GM19324 (cell line): Measurements from ENCODE around the gene ISLR.

Experiments
- ATAC-seq: cut with Tn5 transposase; IDR thresholded peaks from one replicate; pipeline ENCODE4 v1.9.1; 2021; ENCODE audit warnings: mild to moderate bottlenecking, moderate library complexity; ENCODE audit not compliant: unreplicated experiment, low FRiP score

Gene ISLR

DNA sequence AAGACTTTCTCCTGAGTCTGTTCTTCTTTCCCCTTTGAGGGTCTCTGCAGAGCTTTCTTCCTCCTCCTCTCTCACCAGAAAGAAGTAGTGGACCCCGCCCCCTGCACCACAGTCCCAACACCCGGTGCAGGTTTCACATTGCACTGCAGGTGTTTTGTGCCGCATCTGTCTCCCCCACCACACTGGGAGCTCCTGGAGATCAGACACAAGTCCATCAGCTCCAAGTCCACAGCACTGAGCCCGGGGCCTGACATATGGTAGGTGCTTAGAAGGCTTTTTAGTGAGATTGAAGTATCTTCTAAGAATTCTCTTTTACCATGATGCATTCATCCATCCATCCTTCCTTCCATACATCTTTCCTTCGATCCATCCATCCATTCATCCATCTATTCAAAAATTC is 19.2 kb downstream of the ISLR start:
- no peak for ATAC-seq

DNA sequence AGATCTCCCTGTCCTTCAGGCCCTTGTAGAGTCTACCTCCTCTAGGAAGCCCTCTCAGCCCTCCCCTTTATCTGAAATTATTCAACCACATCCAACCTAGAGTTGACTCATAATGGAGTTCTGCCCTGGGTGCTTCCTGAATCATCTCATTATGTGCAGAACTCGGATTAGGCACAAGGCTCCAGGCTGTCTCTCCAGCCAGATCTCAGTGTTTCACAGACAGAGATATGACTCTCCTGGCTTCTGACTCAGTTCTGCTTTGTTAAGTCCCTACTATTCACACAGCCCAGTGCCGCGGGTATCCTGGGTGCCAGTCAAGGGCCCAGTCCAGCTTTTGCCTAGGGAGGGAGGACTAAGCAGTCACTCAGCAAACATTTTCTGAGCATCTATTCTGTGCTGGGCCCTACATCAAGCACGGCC is 19.8 kb downstream of the ISLR start:
- no peak for ATAC-seq

DNA sequence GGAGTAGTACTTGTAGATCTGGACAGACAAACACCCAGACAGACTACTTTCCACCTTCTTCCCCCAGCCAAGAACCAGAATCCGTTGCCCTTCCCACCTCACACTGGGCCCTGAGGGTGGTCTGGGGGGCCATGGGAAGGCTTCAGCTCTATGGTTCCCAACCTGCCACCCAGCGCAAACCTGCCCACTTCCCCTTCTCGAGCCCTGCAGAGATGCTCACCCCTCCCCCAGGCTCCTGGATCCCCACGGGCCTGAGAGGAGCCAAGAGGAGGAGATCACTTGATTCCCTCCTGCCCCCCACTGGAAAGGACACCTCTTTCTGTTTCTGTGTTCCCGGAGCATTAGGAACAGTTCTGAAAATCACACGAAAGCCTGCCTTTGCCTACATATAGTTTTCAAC is 20.4 kb downstream of the ISLR start:
- ATAC-seq, result no peak

DNA sequence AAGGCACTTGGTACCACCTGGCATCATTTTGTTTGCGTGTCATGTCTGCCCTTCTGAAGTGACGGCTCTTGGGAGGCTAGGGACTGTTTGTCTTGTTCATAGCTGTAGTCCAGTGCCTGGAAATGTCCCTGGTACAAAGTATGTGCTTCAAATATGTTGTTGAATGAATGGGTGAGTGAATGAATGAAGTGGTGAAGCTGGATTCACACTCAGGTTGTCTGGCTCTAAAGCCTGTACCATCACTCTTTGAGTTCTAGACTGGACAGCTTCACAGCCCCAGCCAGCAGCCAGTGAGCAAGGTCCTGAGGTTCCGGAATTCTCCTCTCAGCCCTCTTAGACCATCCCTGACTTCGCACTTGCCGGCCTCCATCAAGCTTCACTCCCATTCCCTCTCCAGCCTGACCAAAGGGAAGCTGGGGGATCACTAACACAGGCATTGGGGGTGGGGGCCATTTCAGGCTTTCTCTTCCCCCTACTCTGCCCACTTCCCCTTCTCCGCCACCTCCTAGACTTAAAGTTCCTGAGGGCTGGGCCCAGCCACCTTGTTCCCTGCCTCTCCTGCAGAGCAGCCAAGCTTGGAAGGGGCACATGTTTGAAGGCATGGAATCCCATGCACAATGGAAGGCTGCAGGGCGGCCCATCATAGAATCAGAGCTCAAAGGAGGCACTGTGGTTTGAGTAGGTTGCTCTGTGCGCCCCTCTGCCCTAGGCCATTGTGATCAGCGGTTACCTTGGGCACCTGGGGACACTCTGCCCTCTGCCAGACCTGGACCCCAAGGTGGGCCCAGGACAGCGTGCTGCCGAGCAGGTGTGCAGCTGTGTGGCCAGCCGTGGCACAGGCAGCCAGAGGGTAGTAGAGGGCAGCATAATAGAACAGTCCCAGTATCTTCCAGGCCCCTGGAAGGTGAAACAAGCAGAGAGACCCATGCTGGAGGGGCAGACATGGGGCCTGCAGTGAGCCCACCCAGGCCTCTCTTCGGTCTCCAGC is 21.4 kb downstream of the ISLR start:
- no peak for ATAC-seq

DNA sequence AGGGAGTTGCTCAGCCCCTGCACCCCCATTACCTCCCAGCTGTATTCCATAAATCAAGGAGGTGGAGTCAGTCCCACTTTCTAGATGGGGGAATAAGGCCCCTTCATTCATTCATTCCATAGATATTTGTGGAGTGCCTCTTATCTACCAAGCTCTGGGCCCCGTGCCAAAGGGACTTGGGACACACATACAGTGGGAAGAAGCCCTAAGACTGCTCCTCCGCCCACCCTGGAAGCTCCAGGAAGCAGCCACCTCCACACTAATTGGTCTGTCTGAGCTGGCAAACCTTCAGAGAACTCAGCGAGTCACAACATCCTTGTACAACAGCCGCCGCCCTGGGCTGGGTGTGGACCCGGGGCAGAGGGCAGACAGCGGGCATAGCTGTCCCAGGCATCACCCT is 22.7 kb downstream of the ISLR start:
- ATAC-seq, result no peak

DNA sequence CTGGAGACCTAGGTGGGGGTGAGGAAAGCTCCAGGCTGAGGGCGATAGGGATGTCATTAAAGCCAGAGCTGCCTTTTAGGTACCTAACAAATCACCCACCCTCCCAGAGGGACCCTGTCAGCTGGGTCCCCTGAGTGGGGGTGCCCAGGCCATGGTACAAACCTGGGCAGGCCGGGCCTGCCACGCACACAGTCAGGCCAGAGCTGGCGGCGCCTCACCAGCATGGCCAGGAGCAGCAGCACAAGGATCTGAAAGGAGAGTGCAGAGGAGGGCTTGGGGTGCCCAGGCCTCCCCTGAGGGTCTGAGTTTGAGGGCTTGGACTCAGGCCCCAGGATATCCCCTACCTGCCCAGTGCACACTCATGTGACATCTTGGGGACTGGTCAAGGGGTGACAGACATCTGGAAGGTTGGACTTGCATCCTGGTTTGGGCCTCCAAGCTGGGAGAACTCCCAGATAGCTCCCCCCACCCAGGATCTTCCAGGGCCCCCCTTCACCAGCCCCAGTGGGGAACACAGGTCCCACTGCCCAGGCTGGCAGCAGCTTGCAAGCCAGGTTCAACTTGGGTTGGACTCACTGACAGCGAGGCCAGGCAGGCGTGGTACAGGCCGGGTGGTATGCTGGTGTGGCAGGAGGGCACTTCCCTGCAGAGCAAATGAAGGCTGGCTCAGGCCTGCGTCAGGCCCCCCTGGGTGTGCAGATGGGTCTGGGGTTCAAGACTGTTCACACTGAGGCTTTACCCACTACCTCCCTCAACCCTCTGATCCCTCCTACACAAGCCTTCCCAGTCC is 23.9 kb downstream of the ISLR start:
- no peak for ATAC-seq

DNA sequence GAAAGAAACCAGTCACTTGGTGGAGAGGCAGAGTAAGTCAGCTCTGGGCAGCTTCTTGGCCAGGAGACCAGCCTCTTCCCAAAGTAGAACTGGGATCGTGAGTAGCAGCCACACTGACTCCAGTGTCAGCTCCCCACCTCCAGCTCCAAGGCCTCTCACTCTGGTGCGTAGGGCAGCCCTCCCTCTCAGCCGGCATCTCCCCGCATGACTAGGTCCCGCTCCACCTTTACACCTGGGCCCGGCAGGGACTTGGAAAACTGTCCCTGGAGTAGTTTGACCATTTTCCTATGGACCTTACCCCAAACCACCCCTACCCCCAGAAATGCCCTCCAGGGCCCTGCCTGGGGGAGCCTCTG is 25.8 kb downstream of the ISLR start:
- ATAC-seq, result no peak

DNA sequence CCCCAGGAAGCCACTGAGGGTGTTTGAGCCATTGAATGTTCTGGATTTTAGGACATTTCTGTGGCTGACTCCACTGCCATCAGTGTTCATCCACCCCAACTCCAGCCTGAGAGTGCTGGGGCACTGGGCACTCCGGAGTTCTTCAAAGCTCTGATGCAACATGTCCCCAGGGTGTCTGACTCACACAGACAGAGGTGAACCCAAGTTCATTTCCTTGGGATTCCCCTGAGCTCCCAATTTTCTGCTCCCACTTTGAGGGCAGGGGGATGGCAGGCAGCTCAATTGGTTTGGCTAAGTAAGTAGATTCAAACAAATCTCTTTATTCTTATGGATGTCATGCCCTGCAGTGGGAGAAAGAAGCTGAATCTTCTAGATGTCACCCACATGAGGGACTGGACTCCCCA is 26.9 kb downstream of the ISLR start:
- ATAC-seq, result no peak

DNA sequence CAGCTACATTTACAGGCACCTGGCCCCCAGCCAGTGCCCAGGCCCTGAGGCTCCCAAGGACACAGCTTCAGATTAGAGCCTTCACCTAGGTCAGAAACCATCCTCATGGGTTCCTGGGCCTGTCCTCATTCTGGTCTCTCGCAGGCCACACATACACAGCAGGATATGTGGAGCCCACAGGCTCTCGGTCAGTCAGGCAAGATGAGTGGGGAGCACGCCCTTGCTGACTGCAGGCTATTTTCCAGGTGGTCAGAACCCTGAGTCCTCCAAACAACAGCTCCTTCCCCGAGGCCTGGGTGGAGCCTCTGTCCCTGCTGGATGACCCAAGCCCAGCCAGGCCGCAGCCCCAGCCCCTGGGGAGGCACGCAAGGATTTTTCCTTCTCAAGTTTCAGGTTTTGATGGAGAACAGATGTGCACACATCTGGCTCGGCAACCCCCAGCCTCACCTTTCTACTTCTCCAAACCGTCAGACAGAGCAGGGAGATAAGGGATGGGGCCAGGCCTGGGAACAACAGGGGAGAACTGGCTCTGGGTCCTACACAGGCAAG is 27.4 kb downstream of the ISLR start:
- ATAC-seq, result no peak

DNA sequence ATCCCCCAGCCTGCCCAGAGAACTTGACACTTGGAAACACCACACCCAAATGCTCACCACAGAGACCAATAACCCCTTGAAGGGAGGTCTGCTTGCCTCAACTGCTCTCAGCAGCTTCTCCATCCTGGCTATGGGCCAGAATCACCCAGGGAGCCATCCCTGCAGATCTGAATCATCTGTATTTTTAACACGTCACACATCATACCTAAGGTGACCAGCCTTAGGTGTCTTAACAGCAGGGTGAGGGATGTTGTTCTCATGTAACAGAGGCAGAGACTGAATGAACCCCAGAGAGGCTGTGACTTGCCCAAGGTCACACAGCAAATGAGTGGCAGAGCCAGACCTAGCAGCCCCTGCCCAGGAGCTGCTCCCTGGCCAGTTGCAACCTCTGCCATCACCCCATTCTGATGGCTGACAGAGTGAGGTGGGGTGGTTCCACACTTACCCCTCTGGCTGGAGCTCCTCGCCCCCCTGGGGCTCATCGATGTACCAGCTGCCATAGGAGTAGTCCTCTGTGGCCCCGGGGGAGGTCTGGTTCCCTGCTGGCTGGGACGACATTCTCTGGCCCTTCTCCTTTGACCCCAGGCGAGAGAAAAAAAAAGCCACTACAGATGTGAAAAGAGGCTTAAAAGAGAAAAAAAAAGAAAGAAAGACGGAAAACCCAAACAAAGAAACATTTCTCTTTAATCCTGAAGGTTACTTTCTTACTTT is 28.4 kb downstream of the ISLR start:
- no peak for ATAC-seq

DNA sequence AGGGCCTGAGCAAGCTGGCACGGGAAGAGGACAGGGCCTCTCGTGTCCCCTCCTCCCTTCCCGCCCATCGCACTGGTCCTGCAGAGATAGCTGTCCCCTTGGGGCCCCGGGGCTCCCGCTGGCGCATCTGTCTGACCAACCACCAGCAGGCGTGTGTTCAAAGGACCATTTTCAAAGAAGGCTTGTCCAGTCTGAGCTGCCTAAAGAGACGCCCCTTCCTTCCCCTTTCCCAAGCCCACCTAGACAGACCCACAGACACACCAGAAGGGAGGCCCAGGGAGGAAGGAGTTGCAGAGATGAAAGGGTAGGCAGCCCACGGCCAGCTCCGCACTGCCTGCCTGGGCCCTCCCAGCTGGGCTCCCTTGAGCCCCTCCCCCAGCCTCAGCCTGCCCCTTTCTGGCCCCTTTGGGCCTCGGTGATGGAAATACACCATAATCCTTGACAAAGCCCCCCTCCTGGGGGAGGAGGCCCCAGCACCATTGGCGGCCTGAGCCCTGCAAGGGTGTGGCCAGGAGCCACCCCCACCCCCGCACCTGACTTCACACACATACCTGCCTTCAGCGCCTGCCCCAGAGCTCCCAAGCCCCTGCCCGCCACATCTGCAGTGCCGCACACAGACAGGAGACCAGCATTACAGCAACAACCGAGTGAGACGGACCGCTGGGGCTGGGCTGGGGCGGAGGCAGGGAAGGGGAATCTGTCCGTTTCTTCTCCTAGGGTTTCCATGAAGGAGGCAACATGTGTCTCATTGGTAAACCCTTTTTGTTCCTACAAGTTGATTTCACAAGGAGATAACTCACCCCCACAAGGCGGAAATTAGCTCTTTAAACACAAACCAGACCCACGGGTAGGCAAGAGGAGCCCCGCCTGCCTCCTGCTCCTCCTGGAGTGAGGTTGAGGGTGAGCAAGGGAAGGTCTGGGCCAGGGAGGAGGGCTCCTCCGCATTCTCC is 29.2 kb downstream of the ISLR start, which contains the start of gene STRA6:
Gene STRA6, minus strand, starts transcription at position 336 of the 950 bp plus-strand sequence. CDS start 520 bp downstream, outside the sequence.
- no peak for ATAC-seq

DNA sequence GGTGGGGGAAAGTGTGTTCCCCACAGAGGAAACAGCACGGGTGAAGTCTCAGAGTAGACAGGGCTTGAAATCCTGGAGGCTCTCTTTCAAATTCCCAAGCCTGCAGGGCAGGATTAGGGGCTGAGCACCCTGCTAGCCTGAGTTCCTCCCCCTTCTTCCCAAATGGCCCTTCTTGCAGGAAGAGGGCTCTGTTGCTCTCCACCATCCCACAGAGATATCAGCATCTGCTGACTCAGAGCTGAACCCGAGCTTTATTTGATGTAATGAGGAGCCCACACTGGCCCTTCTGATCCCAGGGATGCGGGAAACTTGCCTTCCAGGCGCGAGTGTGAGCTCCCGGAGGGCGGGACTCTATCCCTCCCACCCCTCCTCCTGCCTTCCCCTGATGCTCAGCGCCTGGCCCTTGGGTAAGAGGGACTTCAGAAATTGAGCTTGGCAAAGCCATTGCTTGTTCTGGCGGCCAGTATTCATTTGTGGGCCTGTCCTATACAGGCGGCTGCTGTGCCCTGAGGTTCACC is 30.5 kb downstream of the ISLR start:
- ATAC-seq, result no peak

DNA sequence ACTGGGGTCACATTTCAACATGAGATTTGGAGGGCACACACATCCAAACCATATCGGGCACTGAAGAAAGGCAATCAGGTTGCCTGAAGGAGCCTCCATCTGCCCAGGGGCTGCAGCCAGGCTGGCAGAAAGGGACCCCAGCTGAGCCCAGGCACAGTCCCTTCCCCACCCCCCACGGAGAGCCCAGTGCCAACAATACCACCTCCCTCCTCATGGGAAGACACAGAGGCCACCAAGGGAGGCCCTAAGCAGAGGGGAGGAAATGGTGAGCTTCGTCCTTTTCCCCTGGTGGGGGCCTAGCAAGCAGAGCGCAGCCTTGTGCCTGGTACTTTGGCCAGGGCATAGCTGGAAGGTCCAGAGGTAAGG is 32.1 kb downstream of the ISLR start:
- ATAC-seq, result no peak

DNA sequence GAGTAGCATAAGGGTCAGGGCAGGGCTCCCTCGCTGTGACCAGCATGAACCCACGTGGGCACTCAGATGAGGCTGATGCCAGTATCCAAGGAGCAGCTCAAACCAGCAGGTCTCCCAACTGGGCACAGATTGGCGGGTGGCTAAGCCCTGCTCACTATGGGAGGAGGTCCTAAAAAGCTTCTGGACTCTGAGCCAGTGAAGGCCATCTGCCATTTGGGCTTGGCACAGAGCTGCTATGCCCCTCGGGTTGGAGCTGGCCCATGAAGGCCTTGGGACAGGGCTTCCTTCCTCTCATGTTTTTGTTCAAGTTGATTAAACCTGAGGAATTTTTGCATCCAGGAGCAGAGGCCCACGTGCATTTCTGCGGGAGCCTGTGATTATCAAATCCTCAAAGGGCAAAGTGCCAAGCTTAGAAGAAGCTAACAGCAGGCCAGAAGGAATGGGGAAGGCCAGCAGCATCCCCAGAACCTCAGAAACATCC is 33.3 kb downstream of the ISLR start:
- no peak for ATAC-seq

DNA sequence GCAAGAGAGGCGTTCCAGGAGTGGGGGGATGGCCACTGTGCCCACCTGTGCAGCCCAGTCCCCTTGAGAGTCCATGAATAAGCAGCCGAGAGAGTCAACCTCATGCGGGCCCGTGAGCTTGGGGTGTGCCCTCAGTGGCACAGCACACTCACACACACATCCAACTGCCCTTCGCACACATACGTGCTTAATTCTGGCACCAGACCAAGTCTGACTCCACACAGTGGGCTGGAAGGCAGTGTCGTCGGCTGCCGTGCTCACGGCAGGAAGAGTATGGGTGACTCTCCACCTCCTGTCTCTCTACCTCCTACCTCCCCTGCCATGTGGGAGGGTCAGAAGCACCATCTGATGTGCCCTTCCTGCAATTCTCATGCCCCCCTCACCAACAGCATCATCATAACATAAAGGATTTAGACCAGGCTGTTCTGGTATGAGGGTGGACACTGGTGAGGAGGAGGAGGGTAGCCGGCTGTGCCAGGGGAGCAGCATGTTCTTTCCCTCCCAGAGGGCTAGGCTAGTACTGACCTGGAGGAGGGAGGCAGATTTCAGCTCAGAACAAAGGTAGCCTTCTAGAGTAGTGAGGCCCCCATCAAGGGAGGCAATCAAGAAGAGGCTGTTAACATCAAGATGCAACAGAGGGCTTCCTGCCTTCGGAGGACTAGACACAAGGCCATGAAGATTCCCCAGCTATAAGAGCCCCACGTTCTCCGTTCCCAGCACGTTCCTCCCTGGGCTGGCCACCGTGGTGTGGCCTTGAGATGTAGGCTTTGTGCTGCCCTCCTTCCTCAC is 34.3 kb downstream of the ISLR start:
- ATAC-seq, result no peak

DNA sequence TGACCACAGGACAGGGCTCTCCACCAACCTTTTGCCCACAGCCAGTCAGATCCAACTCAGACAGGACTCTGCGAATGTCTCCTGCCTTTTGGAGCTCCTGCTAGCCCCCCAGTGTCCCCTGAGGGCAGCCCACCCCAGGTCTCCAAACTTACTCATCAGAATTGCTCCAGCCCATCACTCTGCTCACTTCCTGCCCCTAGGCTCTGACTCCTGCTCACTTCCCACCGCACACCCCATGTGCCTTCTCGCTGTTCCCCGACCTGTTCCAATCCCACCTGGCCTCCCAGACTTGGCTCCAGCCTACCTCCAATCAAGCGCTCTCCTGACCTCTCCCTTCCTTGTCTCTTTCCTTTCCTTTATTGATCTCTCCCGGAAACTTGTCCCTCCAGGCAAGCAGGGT is 35.0 kb downstream of the ISLR start:
- ATAC-seq, result no peak

DNA sequence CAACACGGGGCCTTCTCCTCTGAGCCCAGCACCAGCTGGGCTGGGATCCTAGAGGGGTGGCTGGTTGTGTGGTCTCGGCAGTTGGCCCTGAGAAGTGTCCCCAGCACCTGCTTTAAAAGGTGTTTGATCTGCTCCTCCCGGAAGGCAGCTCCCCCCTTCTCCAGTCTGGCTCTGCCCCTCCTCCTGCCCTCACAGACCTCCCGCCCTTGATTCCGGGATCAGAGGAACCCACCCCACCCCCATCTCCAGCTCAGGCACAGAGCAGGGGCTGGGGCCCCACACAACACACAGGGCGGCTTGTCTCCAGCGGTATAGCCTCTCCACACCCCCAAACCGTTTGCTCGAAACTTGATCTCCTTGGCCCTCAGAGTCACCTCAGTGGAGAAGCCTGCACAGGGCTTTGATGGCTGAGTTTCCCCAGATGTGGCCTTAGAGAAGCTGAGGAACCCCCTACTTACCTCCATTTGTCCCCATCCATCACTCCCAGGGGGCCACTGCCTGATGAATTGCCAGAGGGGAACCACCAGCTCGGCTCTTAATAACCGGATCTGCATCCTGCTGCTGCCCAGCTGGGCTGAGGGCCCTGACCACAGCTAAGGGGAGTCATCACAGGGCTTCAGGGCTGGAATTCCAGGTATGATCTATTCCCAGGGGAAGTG is 35.5 kb downstream of the ISLR start:
- no peak for ATAC-seq

DNA sequence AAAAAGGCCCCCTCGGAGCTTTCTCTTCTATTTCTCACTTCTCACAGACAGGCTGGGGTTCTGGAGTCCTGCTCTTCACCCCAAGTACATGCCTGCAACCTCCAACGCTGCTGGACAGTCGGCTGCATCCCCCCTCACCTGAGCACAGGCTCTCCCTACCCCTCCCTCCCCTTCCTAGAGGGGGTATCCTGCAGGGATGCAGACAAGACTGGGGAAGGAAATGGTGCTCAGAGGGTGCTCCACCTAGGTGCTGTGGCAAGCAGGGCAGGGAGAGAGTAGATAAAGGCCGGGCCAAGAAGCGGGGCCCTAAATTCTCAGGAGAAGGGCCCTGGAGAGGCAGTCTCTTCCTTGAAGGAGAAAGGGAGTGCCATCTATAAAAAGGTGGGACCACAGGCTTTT is 36.0 kb downstream of the ISLR start:
- ATAC-seq, result no peak
